ENCODE data around the gene NOTO.

Gene NOTO

DNA sequence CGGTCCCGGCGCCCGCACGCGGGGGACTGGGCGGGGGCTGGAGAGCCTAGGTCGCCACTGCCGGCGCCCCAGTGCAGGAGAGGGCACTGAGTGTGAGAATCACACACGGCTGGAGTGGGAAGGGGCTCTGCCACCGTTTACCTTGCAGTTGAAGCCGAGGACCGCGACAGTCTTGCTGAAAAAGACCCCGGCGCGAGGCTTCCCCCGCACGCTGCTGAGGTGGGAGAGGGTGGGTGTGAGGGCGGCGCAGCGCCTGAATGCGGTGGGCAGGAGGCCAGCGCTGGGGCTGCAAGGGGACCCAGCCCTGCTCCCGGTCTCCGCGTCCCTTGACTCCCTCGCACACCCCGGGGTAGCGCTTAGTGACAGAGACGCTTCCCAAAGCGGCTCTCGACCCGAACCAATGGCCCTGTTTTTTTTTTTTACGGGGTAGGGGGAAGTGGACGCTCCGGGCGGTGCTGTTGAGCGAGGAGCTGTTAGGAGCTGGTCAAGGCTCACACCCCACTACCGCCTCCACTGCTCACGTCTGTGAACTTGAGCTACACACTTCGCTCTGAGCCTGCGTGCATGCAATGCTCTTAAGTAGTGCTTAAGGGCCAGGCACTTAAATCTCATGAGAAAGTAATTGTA lies 794 bp downstream of the NOTO start:
- no peak for DNase-seq

DNA sequence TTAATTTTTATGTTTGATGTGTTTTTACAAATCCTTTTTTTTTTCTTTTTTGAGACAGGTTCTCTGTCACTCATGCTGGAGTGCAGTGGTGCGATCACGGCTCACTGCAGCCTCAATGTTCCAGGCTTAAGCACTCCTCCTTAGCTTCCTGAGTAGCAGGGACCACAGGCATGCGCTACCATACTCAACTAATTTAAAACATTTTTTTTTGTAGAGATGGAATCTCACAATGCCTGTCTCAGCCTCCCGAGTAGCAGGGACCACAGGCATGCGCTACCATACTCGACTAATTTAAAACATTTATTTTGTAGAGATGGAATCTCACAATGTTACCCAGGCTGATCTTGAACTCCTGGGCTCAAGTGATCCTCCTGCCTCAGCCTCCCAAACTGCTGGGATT lies 3.2 kb downstream of the NOTO start:
- DNase-seq: no peak

DNA sequence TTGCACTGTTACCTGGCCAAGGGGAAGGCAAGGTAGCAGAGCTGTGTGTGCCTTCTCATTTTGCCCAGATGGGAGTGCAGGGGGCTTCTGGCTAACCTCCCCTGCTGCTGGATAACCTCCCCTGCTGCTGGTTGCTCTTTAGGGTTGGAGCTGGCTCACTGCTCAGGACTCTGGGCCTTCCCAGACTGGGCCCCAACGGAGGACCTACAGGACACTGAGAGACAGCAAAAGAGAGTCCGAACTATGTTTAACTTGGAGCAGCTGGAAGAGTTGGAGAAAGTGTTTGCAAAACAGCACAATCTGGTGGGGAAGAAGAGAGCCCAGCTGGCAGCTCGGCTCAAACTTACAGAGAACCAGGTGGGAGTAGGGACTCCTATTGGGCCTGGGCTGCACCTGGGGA lies 5.9 kb downstream of the NOTO start:
- no peak for DNase-seq

DNA sequence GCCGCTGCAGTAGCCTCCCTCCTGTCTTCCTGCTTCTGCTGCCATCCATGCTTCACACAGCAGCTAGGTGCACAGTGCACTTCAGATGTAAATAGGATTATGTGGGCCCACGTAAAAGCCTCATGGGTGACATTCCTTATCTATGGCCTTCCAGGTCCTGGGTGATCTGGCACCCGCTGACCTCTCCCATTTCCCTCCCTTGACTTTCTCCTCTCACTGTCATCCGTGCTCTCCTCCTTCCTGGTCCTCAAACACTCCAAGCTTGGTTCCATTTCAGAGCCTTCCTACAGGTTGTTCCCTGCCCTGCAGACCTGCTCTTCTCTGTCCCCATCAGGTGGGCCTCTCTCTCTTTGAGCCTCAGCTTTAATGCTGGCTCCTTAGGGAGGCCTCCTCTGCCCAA lies 7.6 kb downstream of the NOTO start:
- no peak for DNase-seq

DNA sequence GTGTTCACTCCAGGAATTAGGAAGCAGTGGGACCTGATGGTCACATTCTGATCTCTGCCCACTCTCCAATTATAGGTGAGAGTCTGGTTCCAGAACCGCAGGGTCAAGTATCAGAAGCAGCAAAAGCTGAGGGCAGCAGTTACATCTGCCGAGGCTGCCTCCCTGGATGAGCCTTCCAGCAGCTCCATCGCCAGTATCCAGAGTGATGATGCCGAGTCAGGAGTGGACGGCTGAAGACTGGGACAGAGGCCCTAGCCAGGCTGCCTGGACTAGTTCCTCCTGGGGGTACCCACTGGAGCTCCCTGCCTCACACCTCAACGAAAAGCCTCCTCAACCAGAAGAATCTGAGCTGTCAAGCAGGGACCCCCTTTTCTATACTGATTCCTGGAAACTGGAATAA lies 8.3 kb downstream of the NOTO start:
- DNase-seq: no peak

DNA sequence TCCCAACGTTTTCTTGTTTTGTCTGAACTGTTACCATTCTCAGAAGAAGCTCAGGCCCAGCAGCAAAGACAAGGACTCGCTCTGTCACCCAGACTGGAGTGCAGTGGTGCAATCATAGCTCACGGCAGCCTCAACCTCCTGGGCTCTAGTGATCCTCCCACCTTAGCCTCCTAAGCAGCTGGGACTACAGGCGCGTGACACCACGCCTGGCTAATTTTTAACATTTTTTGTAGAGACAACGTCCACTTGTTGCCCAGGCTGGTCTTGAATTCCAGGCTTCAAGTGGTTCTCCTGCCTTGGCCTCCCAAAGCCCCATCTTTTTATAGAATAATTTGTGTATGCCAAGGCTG lies 9.7 kb downstream of the NOTO start:
- no peak for DNase-seq

DNA sequence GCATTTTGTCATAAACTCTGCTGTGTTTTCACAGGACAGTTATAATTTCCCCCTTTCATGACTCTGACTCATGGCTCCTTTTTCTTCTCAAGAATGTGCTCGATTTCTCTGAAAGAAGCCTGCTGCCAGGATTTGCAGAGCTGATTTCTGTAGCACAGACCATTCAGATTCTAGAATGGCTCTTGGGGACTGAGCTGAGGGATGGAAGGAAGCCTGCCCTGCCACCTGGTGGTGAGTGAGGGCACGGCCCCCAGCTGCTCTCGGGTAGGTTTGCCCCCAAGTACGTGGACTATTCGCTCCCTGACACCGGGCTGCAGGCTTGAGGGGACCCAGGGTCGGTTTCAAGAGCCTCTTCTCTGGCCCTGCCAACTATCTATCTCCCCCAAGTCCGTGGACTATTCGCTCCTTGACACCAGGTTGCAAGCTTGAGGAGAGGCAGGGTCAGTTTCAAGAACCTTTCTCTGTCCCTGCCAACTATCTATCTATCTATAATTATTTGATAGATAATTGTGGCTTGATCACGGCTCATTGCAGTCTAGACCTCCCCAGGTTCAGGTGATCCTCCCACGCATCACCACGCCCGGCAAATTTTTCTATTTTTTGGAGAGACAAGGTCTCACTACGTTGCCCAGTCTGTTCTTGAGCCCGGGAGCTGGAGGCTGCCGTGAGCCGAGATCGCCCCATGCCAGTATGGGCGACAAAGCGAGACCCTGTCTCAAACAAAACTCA lies 10.2 kb downstream of the NOTO start:
- DNase-seq: peak; percentile 49 to 62 (median 54)

DNA sequence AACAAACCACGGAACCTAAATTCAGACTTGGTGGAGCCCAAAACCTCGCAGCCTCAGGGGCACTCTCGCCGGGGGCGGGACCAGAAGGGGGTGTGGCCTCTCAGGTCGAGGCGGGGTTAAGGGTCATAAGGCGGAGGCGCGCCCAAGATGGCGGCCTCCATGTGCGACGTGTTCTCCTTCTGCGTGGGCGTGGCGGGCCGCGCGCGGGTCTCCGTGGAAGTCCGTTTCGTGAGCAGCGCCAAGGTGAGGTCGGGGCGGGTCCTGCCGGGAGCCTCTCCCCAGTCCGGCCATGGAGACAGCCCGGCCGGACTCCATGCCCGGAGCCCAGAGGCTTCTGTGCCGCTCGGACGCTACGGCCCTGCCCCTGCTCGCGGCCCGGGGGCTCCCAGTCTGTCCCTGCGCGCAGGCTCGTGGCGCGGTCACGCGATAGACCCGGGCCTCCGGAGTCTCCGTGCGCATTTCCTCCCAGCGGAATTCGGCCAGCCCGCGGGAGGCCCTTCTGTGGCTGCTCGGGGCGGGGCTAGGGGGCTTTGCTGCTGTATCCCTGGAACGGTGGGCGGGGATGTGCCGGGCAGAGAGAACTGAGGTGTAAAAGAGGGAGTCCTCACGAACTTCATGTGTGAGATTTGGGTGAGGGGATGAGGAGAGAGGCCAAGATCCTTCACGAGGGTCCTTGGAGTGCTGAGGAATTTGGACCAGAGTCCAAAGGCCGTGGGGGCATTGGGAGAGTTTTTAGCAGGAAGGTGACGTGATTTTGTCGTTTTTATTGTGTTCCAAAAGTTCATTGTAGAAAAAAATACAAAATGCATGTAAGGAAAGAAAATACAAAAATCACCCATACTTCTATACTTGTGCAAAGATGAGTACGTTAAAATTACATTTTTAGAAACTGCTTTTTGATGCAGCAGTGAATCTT lies 12.0 kb downstream of the NOTO start, which contains the start of gene SMYD5:
Gene SMYD5 (plus strand): TSS at position 126 of the 916 bp plus-strand sequence. CDS start 22 bp downstream, at position 148.
- peak; percentile 79 to 88 (median 80) for DNase-seq

DNA sequence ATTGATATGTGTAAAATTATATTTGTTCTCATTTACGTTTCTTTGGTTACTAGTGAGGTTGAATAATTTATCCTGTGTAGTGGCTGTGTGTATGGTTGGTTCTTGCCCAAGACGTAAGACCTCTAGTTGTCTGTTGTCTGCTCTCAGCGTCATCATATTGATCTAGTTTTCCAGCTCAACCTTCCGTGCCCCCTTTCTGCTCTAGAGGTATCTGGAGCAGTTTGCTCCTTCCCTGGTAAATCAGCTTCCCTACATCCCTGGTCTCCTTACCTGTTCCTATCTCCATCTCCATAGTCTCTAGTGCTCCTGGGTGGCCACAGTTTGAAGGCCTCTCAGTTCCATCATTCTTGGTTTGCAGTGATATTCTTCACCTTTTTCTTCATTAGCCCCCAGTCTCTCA lies 12.9 kb downstream of the NOTO start:
- no peak for DNase-seq

DNA sequence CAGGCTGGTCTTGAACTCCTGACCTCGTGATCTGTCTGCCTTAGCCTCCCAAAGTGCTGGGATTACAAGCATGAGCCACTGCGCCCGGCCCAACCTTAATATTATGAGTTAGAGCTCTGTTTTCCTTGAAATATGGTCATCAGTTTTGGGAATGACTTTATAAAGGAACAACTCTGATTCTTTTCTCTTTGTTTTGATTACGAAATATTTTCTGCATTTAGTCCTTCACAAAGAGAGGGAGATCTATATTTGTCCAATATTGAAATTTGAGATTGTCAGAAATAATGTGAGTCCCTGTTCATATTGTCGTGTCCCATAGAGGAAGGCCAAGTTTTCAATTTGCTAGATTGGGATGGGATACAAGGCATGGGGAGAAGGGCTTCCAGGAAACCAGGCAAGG lies 14.8 kb downstream of the NOTO start:
- DNase-seq: no peak

DNA sequence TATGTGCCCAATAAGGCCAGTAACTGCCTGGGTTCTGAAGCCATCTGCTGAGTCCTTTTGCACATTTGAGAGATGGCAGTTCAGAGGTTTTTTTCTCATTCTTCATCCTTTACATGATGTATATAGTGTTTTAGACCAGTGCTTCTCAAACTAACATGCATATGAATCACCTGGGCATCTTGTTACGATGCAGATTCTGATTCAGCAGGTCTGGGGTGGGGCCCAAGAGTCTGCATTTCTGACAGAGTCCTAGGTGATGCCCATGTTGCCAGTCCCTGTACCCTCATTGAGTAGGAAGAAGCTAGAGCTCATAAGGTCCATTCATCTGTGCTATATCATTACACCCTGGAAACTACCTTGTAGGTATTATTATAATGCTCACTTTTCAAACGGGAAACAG lies 15.5 kb downstream of the NOTO start:
- DNase-seq: no peak

DNA sequence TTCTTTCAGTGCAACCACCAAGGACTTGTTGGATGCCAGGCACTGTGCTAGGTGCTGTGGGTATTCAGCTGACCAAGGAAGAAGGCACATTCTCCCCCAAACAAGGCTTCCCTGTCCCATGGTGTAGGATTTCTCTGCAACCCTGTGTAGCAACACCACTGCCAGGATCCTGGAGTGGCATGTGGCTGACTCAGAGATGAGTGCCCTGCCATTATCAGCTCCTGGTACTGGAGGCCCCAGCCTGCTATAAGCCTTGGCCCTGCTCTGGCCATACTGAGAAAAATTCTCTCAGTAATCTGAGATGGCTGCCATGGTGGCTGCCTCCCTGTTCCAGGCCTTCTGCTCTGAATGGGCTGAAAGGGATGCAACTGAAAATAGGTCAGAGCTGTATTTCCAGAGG lies 15.9 kb downstream of the NOTO start:
- DNase-seq: no peak

DNA sequence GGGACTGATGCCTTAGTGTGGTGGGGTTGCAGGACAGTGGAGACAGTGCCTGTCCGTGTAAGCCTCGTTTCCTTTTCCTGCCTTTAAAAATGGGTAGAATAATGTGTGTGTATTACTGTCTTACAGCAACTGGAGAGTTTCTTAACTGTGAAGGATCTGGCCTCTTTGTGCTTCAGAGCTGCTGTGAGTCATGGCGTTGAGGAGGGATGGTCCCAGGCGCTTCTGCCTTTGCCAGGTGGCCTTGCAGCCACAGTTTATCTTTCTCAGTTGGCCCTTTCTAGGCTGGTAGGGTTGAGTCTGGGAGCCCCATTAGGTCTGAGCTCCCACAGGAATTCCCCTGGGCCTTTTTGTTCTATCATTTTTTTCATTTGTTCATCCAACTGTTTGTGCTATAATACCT lies 21.4 kb downstream of the NOTO start:
- no peak for DNase-seq

DNA sequence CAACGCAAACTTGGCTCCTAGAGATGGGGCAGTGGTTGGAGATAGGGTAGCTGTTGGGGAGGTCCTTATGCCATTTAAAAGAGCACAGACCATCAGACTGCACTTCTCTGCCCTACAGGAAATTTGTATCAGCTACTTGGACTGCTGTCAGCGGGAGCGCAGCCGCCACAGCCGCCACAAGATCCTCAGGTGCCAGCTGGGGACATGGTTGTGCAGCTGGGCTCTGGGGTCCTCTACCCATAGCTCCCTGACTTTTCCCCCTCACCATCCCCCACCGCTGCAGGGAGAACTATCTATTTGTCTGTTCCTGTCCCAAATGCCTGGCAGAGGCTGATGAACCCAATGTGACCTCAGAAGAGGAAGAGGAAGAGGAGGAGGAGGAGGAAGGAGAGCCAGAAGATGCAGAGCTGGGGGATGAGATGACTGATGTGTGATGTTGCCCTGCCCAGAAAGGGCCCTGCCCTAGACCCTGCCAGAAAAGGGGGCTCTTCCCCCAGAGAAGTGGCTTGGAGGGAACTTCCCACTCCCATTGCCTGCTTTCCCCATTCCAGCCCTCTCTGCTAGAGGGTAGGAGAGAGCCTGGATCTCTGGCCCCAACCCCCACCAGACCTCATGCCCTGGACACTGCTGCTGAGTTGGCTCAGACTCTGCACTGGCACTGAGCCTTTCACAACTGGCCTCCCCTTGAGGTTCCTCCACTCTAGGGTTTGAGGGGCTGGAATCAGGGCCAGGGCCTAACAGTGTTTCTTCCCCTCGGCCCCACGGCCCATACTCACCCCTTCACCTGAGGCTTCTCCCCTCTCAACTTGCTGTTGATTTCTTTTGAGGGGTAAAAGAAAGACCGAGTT lies 23.4 kb downstream of the NOTO start:
- DNase-seq: no peak

DNA sequence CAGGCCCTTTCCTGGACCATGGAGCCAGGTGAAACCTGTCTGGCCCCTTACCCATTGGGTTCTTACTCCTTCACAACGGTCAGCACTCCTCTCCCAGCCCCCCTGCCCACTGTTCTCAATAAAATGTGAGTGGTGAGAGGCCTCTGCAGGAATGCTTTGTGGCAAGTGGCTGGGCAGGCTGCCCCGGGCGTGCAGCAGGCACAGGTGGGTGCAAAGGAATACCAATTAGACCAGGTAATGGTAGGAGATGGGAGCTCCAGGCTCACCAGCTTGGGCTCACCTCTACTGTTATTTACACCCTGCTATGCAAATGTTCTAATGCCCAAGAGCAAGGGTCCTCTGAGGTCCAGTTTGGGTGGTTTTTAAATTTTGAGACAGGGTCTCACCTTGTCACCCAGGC lies 24.7 kb downstream of the NOTO start:
- DNase-seq: no peak

DNA sequence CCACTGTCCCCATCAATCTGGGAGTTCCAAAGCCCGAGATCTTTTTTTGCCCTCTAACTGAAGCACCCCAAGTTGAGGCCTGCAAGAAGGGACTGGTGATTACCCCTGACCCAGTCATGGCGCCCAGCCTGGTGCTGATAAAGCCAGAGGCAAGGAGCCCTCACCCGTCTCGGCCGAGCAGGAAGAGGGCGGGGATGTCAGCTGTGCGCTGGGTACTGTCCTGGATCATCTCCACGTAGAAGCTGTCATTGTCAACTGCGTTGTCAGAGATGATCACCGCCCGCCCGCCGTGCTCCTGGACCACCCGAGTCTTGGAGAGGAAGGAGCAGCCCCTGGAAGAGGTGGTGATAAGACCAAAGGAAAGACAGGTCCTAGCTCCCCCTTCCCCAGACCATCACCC lies 26.3 kb downstream of the NOTO start:
- DNase-seq: no peak

DNA sequence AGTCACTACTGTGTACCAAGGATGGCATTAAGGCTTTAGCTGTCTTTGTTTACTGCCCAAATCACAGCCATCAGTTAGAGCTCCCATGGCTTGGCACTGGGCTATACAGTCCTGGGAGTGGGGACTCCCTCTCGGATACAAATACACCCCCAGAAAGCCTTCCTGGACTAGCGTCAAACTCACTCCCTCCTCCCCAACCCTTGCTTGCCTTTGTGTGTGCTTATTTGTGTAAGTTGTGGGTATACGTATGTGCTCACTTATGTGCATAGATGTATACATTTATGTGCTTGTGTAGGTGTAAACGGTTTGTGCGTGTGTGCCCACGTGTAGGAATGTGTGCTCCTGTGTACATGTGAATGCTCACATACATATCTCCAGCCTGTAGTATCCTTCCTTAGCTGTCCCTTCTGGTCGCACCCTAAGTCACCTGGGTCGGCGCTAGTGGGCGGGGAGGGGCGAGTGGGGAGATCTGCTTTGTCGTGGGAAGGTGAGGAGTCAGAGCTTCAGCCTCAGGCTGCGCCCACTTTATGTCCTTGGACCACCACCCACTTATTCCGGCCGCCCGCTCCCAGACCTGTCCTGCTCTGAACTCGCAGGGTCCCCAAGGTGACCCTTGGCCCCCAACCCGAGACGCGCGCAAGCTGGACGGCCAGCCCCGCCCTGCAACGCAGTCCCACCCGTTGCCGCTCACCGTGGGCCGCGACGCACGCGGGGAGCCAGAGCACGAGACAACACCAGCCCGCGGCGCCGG lies 30.2 kb downstream of the NOTO start:
- DNase-seq: peak in 1 of 4 experiments; percentile 12

DNA sequence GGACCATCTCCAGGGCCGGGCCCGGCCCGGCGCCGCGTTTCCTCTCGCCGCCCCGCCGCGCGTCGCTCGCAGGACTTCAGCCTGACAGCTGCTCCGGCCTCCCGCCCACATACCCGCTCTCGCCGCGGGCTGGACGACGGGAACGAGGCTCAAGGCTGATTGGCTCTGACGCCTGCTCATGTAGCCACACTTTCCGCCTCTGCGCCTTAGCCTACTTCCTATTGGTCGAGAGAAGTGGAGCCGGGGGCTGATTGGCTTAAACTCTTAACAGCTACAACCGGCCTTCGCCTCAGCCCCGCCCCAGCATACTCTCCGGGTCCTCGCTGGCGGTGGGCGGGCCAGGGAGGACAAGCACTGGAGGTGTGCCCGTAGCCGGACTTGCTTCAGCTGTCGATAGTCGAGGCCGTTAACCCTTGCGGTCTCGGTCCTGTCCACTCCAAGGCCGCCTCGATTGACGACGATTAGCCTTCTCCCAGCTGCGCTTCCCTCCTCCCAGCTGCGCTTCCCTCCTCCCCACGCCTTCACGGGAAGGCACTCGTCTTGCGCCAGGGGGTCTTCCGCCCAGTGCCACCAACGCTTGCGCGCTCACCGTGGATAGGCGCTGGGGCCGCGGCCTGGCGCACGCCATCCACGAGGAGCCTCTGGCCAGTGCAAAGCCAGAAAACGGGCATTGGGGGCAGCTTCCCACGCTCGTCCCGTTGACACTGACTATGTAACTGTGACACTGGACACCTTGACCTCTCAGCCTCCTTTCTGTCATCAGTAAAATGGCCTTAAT lies 31.0 kb downstream of the NOTO start, which contains the start of gene PRADC1:
Gene PRADC1 (minus strand): TSS at position 86 of the 778 bp plus-strand sequence. CDS start 79 bp downstream, at position 7.
- peak; percentile 81 to 86 (median 85) for DNase-seq

DNA sequence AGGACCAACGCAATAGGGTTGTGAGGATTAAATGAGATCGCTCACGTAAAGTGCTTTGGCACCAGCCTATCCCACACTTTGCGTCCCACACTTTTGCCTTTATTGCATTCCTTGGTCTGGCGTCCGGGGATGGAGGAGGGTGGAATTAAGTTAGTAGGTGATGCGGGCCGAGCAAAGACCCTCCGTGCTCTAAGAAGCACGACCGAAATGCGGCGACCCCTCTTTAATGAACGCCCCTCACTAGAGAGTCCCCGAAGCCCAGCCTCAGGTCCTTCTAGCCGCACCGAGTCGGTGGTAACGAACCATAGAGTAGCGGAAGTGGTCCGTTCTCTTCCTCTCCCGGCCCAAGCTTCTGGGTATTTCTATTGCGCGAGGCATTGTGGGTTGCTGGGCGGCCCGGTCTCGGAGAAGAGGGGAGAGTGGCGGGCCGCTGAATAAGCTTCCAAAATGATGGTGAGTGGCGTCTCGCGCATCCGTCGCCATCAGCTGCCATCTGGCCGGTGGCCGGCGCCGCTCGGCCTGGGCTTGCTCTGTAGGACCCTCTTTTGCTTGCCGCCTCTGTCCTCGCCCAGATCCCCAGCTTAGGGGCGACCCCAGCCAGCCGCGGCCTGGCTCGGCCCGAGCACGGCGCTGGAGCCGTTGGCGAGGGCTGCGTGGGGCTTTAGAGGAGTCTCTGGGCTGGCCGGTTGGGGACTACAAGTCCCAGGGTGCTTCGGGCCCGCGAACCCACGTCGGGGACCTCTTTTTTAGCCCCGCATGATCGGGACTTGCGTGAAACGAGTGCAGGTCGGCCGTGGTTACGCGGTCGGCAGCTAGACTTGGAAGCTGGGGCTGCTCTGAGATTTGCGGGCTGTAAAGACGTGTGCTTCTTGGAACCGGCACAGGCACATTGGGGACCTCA lies 31.8 kb downstream of the NOTO start, which contains the start of gene CCT7:
Gene CCT7 (plus strand): TSS at position 377 of the 901 bp plus-strand sequence. CDS start 71 bp downstream, at position 448.
- DNase-seq: peak; percentile 70 to 77 (median 74)
